Measurements from ENCODE around the gene GALNT7. TPM values are rescaled to one million over a fixed set of nuclear protein-coding genes. Genes with fewer than 3 reads are reported as not detected.

Gene GALNT7
- total and polyA plus RNA-seq, 2 of the 13 experiments (the other 11 are each of a cell fraction or from before 2014, with no cell fraction given): 0.08 to 0.13 TPM

DNA sequence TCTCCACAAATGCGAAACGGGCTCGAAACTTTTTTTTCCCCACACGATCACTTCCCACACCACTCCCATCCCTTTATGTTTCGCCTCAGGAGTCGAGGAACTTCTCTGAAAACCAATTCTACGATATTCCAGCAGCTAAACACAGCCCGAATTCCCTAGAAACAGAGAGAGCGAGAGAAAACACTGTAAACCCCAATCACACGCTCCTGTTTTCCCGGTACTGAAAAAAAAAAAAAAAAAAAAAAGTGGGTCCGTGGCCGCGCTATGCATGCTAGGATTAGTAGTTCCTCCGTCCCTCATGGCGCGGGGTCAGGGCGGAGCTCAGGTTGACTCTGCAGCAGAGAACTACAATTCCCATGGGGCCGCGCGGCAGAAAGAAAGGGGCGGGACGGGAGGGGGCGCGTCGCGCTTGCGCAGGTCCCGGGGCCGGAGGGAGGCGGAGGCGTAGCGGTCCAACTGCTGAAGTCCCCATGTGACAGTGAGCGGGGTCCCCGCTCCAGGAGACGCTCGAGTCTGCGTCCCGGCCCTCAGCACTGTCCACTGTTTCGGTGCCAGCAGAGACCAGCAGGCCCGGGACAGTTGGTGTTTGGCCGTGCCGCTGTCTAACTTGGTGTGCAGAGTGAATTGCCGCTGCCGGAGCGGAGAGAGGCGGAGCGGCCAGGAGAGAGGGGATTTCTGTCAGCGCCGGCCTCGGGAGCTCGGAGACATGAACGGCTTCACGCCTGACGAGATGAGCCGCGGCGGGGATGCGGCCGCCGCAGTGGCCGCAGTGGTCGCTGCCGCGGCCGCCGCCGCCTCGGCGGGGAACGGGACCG lies 202.1 kb downstream of the GALNT7 start, which contains the start of gene SAP30 (continued):
- TF ChIP-seq, protein P1, sequence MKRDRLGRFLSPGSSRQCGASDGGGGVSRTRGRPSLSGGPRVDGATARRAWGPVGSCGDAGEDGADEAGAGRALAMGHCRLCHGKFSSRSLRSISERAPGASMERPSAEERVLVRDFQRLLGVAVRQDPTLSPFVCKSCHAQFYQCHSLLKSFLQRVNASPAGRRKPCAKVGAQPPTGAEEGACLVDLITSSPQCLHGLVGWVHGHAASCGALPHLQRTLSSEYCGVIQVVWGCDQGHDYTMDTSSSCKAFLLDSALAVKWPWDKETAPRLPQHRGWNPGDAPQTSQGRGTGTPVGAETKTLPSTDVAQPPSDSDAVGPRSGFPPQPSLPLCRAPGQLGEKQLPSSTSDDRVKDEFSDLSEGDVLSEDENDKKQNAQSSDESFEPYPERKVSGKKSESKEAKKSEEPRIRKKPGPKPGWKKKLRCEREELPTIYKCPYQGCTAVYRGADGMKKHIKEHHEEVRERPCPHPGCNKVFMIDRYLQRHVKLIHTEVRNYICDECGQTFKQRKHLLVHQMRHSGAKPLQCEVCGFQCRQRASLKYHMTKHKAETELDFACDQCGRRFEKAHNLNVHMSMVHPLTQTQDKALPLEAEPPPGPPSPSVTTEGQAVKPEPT (CRISPR knock-in tag; IDR thresholded peaks at IDR 0.05; ENCODE audit: low read depth): 0 out of 2 replicates have a peak, but pooled peaks have one; percentile 34
- TF ChIP-seq ZNF543 (CRISPR knock-in tag; IDR thresholded peaks at IDR 0.05) (0 out of 2 replicates have a peak, but pooled peaks have one; percentile 58), CBFB (CRISPR knock-in tag; IDR thresholded peaks at IDR 0.05) (no peak; the same call in 1 of the 2 replicates), TBP (CRISPR knock-in tag; IDR thresholded peaks at IDR 0.05) (no peak), ZNF674 (CRISPR knock-in tag; IDR thresholded peaks at IDR 0.05; ENCODE audit: low read depth) (0 out of 2 replicates have a peak, but pooled peaks have one; percentile 84), ZNF616 (CRISPR knock-in tag; IDR thresholded peaks at IDR 0.05; ENCODE audit: low read depth) (no peak), ZNF597 (CRISPR knock-in tag; IDR thresholded peaks at IDR 0.05) (no peak), CCAR2 (optimal IDR thresholded peaks at IDR 0.05; ENCODE audit: low read depth, low read length) (no peak), ZNF576 (CRISPR knock-in tag; IDR thresholded peaks at IDR 0.05) (no peak), HMGXB4 (CRISPR knock-in tag; IDR thresholded peaks at IDR 0.05; ENCODE audit: borderline replicate concordance in 1 of 2, low read depth in 1 of 2) (peak; percentile 59 to 82; a peak in 2 of 4 replicates), HOXA3 (CRISPR knock-in tag; IDR thresholded peaks at IDR 0.05) (peak; percentile 48; the same call in 1 of the 2 replicates), ZNF775 (CRISPR knock-in tag; IDR thresholded peaks at IDR 0.05; ENCODE audit: borderline replicate concordance) (no peak)
- TF ChIP-seq, protein P2, sequence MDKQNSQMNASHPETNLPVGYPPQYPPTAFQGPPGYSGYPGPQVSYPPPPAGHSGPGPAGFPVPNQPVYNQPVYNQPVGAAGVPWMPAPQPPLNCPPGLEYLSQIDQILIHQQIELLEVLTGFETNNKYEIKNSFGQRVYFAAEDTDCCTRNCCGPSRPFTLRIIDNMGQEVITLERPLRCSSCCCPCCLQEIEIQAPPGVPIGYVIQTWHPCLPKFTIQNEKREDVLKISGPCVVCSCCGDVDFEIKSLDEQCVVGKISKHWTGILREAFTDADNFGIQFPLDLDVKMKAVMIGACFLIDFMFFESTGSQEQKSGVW (CRISPR knock-in tag; IDR thresholded peaks at IDR 0.05; ENCODE audit: borderline replicate concordance): no peak
- TF ChIP-seq, protein P3, sequence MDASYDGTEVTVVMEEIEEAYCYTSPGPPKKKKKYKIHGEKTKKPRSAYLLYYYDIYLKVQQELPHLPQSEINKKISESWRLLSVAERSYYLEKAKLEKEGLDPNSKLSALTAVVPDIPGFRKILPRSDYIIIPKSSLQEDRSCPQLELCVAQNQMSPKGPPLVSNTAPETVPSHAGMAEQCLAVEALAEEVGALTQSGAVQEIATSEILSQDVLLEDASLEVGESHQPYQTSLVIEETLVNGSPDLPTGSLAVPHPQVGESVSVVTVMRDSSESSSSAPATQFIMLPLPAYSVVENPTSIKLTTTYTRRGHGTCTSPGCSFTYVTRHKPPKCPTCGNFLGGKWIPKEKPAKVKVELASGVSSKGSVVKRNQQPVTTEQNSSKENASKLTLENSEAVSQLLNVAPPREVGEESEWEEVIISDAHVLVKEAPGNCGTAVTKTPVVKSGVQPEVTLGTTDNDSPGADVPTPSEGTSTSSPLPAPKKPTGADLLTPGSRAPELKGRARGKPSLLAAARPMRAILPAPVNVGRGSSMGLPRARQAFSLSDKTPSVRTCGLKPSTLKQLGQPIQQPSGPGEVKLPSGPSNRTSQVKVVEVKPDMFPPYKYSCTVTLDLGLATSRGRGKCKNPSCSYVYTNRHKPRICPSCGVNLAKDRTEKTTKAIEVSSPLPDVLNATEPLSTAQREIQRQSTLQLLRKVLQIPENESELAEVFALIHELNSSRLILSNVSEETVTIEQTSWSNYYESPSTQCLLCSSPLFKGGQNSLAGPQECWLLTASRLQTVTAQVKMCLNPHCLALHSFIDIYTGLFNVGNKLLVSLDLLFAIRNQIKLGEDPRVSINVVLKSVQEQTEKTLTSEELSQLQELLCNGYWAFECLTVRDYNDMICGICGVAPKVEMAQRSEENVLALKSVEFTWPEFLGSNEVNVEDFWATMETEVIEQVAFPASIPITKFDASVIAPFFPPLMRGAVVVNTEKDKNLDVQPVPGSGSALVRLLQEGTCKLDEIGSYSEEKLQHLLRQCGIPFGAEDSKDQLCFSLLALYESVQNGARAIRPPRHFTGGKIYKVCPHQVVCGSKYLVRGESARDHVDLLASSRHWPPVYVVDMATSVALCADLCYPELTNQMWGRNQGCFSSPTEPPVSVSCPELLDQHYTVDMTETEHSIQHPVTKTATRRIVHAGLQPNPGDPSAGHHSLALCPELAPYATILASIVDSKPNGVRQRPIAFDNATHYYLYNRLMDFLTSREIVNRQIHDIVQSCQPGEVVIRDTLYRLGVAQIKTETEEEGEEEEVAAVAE (CRISPR knock-in tag; IDR thresholded peaks at IDR 0.05; ENCODE audit: borderline replicate concordance): no peak
- TF ChIP-seq, protein P4, sequence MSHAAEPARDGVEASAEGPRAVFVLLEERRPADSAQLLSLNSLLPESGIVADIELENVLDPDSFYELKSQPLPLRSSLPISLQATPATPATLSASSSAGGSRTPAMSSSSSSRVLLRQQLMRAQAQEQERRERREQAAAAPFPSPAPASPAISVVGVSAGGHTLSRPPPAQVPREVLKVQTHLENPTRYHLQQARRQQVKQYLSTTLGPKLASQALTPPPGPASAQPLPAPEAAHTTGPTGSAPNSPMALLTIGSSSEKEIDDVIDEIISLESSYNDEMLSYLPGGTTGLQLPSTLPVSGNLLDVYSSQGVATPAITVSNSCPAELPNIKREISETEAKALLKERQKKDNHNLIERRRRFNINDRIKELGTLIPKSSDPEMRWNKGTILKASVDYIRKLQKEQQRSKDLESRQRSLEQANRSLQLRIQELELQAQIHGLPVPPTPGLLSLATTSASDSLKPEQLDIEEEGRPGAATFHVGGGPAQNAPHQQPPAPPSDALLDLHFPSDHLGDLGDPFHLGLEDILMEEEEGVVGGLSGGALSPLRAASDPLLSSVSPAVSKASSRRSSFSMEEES (CRISPR knock-in tag; IDR thresholded peaks at IDR 0.05): peak; percentile 81

All from HepG2 (cell line).